ENCODE results near the gene TRIM3. TPM values are rescaled to one million over a fixed set of nuclear protein-coding genes. Genes with fewer than 3 reads are reported as not detected.

TRIM3 gene
- total RNA-seq, 1 experiment from 2014 or later, result 14.4 TPM

GRCh38 chr11:6400431-6401345 lies 73.1 kb downstream of the TRIM3 start:
- H3K18ac ChIP-seq (ENCODE audit: insufficient read length, low read depth, low read length), result no peak overlapping the region
- H3K4me1 ChIP-seq (ENCODE audit: insufficient read depth, low read length), result no peaks in the 10 kb centered on the region
- H2BK120ac ChIP-seq (ENCODE audit: low read depth, low read length, poor library complexity, severe bottlenecking), result no peak overlapping the region
- H3K79me1 ChIP-seq (ENCODE audit: insufficient read depth, low read depth, low read length, poor library complexity, severe bottlenecking), result no peaks in the 10 kb centered on the region
- H4K20me1 ChIP-seq (ENCODE audit: control insufficient read depth, insufficient read depth, insufficient read length), result no peaks in the 10 kb centered on the region
- Mint-ChIP-seq H3K9me3 (no peaks in the 10 kb centered on the region), H3K4me1 (peaks cover 7 to 16% of the 10 kb centered on the region in 2 experiments), H3K27me3 (ENCODE audit: low read depth) (no peaks in the 10 kb centered on the region), H3K4me3 (no peak overlapping the region), H3K27ac (peak overlapping the region in 2 of 3 experiments; percentile 22 to 82; a peak in 1 of 7 replicates), H3K36me3 (ENCODE audit: insufficient read depth in 1 of 3, low read depth in 3 of 3) (peaks cover 0 to 10% (median 8%) of the 10 kb centered on the region in 3 experiments; a peak in 2 of 7 replicates)
- H4K5ac ChIP-seq (ENCODE audit: insufficient read length, low read depth, low read length), result no peak overlapping the region
- no peak overlapping the region for H3K4me2 ChIP-seq (ENCODE audit: insufficient read depth, insufficient read length, low read length)
- H2AK5ac ChIP-seq (ENCODE audit: insufficient read length, low read length), result no peak overlapping the region
- no peaks in the 10 kb centered on the region for H3K27me3 ChIP-seq (ENCODE audit: insufficient read depth, low read length)
- no peak overlapping the region for H3K14ac ChIP-seq (ENCODE audit: insufficient read depth, low read length)
- no peak overlapping the region for H4K8ac ChIP-seq (replicated peaks; ENCODE audit: insufficient read length, low read depth, low read length)
- no peak for DNase-seq
- no peaks in the 10 kb centered on the region for H3K23me2 ChIP-seq (ENCODE audit: insufficient read length, low read depth, low read length, poor library complexity, severe bottlenecking)
- H3K4ac ChIP-seq (ENCODE audit: low read depth, low read length), result no peak overlapping the region
- no peak overlapping the region for H3T11ph ChIP-seq (ENCODE audit: low read length)
- no peak overlapping the region for H2AFZ ChIP-seq (ENCODE audit: low read length)
- H2BK12ac ChIP-seq (ENCODE audit: insufficient read length, low read depth, low read length), result no peak overlapping the region
- H2BK20ac ChIP-seq (ENCODE audit: low read depth, low read length, poor library complexity, severe bottlenecking), result no peak overlapping the region
- H3K56ac ChIP-seq (ENCODE audit: insufficient read length, low read depth, low read length), result no peak overlapping the region
- H3K9me3 ChIP-seq (ENCODE audit: control insufficient read depth, low read depth, low read length), result no peaks in the 10 kb centered on the region
- H3K23ac ChIP-seq (ENCODE audit: insufficient read length, low read depth, low read length), result no peak overlapping the region
- H4K91ac ChIP-seq (ENCODE audit: insufficient read length, low read depth, low read length), result no peak overlapping the region
- H2BK5ac ChIP-seq (ENCODE audit: insufficient read length, low read length), result no peak overlapping the region
- no peak for TF ChIP-seq CTCF (conservative IDR thresholded peaks at IDR 0.05)
- no peak overlapping the region for H3K9ac ChIP-seq (ENCODE audit: extremely low read depth, insufficient read length, low read length)
- no CpG with 5 or more reads among the region's 15 CpGs for WGBS (ENCODE audit: extremely low coverage, insufficient read length, low lambda C conversion rate)
- H3K79me2 ChIP-seq (ENCODE audit: insufficient read depth, low read length), result no peaks in the 10 kb centered on the region
- H2BK15ac ChIP-seq (ENCODE audit: low read depth, low read length), result no peak overlapping the region
- H3K27ac ChIP-seq (ENCODE audit: insufficient read length, low read depth, low read length), result no peak overlapping the region

Other genes with a start within 250 kb of the TRIM3 start
- gene FHIP1B, start 239.3 kb downstream of the TRIM3 start, total RNA-seq (2021), result 27.4 and 28.5 TPM in 2 replicates
- 0.11 and 0.20 TPM in 2 replicates for gene CNGA4, start 234.9 kb downstream of the TRIM3 start, total RNA-seq (2021)
- gene CCKBR, start 214.1 kb downstream of the TRIM3 start, total RNA-seq (2021), result 10.6 and 10.9 TPM in 2 replicates
- 56.7 and 60.0 TPM in 2 replicates for gene CAVIN3, start 153.4 kb downstream of the TRIM3 start, total RNA-seq (2021)
- 4.5 and 5.3 TPM in 2 replicates for gene SMPD1, start 83.5 kb downstream of the TRIM3 start, total RNA-seq (2021)
- gene APBB1, start 54.8 kb downstream of the TRIM3 start, total RNA-seq (2021), result 34.8 and 37.0 TPM in 2 replicates
- gene HPX, start 33.0 kb downstream of the TRIM3 start, total RNA-seq (2021), result 1.0 and 1.2 TPM in 2 replicates
- gene ARFIP2, start 7.4 kb upstream of the TRIM3 start, total RNA-seq (2021), result 50.4 and 55.1 TPM in 2 replicates
- 49.9 and 50.3 TPM in 2 replicates for gene TIMM10B, start 7.6 kb upstream of the TRIM3 start, total RNA-seq (2021)
- 3.5 TPM in 2 replicates for gene DNHD1, start 23.3 kb upstream of the TRIM3 start, total RNA-seq (2021)
- gene RRP8, start 129.7 kb upstream of the TRIM3 start, total RNA-seq (2021), result 14.2 and 16.0 TPM in 2 replicates
- gene ILK, start 129.8 kb upstream of the TRIM3 start, total RNA-seq (2021), result 96.2 and 100 TPM in 2 replicates
- gene TAF10, start 138.3 kb upstream of the TRIM3 start, total RNA-seq (2021), result 198 and 207 TPM in 2 replicates
- 37.2 and 37.5 TPM in 2 replicates for gene TPP1, start 145.5 kb upstream of the TRIM3 start, total RNA-seq (2021)
- 12.2 and 12.5 TPM in 2 replicates for gene DCHS1, start 181.9 kb upstream of the TRIM3 start, total RNA-seq (2021)
- gene MRPL17, start 209.4 kb upstream of the TRIM3 start, total RNA-seq (2021), result 75.5 and 85.3 TPM in 2 replicates

Measured in H9 (cell line).